GM21360 (cell line): ENCODE measurements around the gene RRP36.
"Not testable (repeated sequence)": the region's sequence is repeated elsewhere in the genome, so short reads cannot be mapped to it uniquely, and the experiment has no call there.

ENCODE experiments used
- ATAC-seq: cut with Tn5 transposase; IDR thresholded peaks from one replicate; pipeline ENCODE4 v1.9.1; 2021; ENCODE audit warnings: mild to moderate bottlenecking, moderate library complexity; ENCODE audit not compliant: unreplicated experiment

RRP36 gene

DNA sequence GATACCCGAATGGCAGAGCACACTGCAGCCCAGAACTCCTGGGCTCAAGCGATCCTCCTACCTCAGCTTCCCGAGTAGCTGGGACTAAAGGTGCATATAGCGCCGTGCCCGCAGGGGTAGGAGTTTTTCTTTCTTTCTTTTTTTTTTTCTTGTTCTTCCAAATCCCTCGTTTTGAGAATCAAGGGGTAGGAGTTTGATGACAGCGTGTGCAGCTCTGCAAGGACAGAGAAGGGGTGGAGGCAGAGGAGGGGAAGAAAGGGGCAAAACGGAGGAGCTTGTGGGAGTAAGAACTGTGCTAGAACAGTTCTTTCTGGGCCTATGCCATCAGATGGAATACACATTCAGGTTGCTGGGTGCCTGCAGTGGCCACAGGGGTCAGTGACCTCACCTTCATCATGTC, 15.3 kb downstream of the RRP36 start:
- no peak for ATAC-seq

DNA sequence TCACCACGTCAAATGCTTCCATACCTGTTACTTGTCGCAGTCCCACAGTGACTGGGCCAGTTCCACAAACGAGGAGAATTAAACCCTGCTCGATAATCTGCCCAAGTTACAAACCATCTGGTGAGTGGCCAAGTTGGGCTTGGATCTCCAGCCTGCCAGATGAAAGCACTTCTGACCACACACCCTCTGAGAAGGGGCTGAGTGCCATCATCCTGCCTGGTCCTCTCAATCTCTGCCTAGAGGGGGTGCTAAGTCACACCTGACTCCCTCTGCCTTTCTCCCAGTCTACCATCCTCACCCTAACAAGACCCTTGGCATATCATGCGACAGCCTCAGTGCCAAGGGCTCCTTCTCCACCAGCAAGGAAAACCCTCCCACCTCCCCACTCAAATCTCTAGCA, 15.8 kb downstream of the RRP36 start:
- no peak for ATAC-seq

DNA sequence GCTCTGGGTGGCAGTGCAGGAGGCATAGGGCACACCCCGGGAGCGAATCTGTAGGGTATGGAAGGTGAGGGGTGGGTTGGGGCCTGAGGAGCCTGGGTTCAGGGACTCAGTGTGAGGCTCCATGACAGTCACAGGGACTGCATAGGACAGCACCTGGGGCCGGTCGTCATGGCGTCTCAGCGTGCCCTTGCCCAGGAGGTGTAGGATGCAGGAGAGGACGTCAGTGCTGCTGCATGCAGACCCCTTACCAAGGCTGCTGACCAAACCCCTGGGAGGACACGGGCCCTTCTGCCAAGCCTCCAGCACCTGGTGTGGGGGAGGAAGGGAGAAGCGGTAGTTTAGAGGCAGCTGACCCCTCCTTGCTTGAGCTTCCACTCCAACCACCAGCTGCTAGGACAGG, 16.3 kb downstream of the RRP36 start:
- ATAC-seq: no peak

DNA sequence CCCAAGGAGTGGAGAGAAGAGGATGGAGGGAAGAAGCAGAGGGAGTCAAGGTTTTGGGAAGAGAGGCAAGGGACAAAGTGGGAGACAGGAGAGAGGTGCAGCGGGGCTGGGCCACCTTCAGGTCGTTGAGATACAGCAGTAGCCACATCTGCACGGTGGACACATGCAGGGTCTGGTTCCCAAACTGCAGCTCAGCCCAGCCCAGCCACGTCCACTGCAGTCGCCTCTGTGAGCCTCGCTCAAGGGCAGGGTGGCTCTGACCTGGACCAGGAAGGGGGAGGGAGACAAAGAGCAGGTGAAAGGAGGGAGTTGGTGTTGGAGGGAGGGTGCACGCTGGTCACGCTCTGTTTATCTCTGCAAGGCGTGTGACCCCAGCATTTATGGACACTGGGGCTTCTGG, 17.3 kb downstream of the RRP36 start:
- ATAC-seq: no peak

DNA sequence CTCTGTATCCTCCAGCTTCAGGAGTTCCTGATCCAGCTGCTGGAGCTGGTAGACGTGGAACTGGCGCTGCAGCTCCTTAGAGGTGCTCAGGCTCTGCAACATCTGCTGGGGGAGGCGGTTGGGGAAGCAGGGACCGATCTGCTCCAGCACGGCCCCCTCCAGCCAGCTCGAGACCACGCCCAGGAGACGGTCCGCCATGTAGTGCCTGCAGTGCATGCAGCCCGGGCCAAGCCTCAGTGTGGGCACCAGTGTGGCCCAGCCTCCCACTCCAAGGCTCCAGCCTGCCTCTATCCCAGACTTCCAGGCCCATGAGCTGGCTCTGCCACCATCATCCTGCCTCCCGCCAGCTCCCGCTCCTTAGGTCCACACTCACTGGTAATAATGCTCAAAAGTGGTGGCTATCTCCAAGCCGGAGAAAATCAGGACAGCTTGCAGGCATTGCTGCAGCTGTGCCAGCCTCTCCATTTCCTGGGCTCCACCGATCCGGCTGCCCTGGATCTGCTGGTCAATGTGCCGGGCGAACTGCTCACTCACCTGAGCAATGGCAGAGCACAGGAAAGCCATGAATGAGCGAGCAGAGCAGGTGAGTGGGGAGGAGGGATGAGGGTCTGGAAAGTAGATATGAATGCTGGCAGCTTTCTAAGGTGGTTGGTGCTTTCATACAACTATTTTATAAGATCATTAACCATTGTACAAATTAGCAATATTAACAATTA, 19.3 kb downstream of the RRP36 start:
- no peak for ATAC-seq

DNA sequence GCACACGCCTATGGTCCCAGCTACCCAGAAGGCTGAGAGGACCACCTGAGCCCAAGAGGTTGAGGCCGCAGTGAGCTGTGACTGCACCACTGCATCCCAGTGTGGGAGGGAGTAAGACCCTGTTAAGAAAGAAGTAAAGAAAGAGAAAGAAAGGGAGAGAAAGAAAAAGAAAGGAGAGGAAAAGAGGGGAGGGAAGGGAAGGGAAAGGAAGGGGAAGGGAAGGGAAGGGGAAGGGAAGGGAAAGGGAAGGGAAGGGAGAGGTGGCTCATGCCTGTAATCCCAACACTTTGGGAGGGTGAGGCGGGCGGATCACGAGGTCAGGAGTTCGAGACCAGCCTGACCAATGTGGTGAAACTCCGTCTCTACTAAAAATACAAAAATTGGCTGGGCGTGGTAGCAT, 20.1 kb downstream of the RRP36 start:
- not testable (repeated sequence) for ATAC-seq

DNA sequence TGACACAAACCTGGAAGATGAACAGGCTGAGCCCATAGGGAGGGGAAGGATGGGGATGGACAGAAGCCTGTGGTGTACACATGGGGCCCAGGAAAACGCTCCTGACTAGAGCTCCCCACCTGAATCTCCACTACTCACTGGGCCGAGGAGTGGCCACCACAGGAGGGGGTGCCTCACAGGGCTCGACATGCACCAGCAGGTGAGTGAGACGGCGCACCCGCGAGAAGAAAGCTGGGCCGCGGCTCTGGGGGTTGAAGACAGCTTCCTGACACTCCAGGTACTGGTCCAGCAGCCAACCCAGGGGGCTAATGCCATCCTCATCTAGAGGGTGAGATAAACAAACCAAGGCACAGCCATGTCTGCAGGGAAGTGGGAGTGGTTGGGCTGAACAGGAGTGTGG, 21.9 kb downstream of the RRP36 start:
- ATAC-seq: no peak

DNA sequence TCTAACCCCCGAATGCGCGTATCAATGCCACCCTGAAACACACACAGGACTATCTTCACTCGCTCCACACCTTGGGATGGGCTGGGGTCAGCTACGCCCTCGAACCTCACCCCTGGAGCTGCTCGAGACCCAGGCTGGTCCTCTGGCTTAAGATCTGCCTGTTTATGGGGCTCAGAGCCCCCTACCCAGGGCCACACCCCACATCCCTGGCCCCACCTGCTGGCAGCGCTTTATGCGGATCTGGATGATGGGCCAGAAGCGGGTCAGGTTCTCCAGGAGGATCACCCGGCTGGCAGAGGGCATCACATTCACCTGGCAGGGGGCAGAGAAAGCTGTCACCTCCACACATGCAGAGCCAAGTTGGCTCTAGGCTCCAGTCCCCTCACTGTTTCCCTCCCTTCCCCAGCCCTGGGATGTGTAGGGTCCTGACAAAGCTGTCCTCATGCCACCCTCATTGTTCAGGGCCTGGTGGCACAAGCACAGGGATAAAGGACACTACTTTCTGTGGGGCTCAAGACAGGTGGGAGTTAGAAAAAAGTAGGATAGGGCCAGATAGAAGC, 24.0 kb downstream of the RRP36 start:
- ATAC-seq: no peak

DNA sequence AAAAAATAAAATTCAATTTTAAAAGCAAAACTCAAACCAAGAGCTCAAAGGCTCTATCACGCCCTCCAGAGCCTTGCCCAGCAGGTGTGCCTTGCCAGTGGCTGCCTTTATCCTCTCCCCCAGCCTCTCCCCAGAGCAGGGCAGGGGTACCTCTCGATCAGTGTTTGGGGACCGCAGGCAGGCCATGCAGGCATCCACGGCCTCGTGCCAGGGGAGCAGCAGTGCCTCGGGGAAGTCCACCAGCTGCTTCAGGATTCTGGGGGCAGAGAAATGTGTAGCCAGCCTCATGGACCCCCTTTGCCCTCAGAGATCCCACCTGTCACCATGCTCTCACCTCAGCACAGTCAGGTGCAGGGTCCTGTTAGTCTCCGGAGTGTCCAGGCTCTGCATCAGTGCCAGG, 26.6 kb downstream of the RRP36 start:
- no peak for ATAC-seq

DNA sequence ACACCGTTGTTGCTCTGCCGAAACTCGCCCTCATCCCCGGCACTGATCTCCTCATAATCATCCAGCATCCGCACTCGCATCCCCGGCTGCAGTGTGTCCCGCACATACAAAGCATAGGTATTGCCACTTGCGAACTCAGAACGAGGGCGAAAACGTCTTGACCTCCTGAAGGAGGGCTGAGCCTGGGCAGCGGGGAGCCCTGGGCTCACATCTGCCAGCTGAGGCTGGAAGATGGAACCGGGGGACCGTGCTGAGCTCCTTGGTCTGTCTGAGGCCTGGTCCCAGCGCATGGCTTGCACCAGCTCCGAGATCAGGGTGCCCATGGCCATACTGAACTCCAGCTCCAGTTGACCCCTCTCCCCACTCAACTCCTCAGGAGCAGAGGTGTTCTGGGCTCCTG, 29.6 kb downstream of the RRP36 start:
- no peak for ATAC-seq

DNA sequence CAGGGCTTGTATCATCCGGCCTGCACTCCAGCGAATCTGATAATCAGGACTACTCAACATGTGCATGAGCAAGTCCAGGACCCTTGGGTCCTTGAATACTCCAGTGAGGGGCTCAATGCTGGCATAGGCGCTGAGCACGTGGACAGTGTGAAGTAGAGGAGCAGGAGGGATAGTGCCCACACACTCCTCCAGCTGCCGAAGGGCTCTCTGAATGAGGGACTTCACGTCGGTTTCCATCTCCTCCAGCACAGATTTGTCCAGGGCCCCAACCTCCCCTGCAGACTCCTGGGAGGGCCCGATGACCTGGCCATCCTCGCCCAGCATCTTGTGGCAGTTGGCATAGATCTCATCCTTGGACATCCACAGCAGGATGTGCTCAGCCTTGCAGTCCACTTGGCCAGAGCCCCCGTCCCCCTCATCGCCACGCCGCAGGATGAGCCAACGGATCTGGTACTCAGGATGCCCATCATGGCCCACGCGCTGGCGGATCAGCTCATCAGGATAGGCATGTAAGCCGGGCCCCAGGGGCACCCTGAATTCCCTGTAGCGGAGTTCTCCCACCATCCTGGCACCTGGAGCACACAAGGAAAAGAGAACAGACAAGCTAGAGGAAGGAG, 30.9 kb downstream of the RRP36 start:
- no peak for ATAC-seq

DNA sequence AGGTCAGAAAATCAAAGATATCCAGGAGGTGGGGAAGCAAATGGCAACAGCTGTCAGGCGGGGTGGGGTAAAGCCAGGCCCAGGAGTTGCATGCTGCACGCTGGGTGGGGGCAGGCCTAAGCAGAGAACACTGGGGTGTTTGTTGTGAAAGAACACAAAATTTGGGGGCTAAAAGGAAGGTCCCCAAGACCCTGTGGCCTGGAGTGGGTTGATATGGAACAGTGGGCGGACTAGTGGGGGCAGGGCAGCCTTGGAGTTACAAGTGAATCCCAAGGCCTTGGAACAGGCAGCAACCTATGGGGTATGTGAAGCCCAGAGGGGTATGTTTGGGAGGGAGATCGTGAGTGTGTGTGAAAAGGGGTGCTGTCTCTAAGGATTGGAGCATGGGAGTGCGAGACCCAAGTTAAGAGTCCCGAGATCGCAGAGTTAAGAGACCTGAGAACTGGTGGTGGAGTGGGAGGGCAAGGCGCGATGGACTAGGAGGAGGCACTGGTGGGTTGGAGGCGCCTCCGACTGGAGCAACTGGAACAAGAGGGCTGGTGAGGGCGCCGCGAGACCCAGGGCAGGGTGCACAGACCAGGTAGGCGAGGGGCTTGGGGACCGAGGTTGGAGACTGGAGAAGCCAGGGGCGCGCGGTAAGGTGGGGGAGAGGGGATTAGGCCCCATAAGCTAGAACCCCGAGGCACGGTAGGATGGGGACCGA, 31.6 kb downstream of the RRP36 start:
- ATAC-seq: peak; percentile 16

DNA sequence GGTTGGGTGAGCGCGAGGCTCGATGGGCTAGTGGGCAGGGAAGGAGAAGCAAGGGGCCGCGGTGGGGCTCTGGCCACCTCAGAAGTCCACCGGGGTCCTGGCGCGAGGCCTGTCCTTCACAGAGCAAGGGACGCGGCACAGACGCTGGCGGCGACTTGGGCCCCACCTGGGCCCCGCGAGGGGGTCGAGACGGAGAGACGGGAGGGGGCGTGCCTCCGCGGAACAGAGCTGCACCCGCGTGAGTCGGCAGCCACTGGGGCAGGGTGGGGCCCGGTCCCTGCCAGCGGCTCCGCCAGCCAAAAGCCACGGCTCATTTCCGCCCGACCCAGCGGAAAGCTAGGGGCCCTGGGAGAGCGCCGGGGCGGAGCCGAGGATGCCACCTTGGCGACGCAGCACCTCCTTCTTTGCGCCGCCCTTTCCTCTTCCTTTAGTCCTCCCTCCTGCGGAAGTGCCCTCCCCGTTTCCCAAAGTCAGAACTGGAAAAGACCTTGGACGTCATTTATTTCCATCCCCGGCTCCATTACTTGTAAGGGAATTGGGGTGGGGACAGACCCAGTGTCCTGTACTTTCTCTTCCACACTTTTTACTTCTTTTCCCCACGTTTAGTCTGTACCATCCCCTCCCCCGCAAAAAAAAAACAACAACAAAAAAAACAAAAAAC, 32.3 kb downstream of the RRP36 start, which contains the start of gene CUL7:
TSS of gene CUL7 (minus strand) at position 307 of the 661 bp plus-strand sequence. CDS start 1,063 bp downstream, outside the sequence.
- peak; percentile 73 for ATAC-seq

DNA sequence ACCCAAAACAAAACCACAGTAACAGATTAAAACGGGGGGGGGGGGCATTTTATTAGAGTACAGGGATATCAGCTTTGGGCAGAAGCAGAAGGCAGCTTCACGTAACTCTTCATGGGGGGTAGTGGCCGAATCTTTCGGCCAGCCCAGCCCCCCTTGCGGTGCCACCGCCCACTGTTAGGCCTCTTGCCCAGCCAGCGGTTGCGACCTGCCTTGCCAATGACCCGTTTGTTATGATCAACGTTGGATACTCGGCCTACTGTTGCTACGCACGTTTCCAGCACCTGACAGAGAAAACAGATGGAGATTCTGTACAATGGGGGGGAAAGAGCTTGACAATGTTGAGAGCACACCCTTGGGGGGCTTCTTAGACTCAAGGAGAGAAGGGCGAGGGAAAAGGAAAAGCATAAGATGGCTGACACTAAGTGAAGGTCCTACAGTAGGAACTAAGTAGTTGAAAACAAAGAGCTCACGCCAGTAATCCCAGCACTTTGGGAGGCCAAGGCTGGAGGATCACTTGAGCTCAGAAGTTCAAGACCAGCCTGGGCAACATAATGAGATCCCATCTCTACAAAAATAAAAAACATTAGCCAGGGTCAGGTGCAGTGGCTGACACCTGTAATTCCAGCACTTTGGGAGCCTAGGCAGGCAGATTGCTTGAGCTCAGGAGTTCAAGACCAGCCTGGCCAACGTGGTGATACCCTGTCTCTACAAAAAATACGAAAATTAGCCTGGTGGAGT, 33.0 kb downstream of the RRP36 start:
- no peak for ATAC-seq

DNA sequence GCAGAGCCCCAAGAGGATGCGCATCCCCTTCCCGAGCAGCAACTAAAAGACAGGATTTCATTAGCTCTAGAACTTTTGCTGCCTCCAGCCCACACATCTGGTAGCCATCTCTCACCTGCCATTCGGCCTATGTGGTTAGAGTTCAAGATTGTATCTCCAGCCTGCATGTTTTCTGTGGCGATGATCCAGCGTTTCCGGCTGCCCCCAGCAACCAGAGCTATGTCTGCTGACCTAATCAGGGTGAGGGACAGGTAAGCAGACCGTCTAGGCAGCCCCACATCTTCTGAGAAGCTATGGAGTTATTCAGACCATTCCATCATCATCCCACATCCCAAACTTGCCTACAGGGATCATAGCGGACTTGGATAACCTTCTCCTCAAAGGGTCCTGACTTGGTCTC, 34.5 kb downstream of the RRP36 start:
- no peak for ATAC-seq

DNA sequence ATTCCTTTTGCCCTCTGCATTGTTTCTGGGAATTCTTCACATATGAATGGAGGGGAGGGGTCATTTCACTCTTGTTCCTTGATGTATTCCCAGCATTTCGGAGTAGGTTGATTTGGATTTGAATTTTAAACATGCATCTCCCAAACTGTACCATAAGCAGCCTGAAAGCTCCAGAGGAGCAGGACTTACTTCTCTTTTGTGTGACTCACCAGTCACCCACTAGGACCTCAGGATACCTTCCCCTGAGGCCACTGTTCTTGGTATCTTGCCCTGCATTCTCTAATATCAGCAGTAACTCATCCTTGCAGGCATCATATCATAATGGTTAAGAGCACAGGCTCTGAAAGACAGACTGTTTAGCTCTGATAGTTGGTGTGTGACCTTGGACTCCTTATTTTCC, 37.1 kb downstream of the RRP36 start:
- ATAC-seq: no peak

DNA sequence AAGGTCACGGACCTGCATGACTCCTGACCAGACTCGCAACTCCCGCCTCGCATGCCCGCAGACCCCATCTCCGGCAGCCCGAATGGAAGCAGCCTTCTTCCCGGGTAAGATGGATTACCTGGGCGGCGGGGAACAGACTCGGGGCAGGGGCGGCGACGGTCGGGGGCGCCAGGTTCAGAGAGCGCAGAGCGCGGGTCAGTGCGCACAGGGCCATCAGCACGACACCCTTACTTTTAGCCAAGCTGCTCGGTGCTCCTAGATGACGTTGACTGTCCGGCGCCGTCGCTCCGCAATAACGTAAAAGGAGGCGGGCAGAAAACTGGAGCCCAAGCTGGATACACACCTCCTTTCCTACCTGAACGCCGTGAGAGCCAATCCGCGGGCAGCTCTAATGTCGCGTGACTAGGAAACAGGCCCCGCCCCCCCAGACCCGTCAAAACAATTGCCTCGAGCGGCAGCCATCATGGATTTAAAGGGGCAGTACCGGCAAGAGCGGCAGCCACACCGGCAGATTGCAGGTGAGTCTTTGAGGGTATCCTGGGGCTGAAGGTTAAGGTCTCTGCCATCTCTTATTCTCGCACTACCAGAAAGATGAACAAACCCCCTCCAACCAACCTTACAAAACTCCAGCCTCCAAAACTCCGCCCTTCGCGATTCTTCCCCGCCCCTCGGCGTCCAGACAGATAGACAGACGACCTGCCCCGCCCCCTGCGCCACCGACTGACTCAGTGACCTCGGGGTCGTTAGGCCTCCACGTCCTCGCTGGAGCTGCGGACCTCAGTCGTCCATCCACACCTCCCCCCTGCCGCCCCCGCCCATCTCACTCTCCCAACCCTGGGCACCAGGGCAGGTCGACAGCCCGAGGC, 38.0 kb downstream of the RRP36 start, which contains the start of the genes KLC4 and MRPL2:
TSS of gene KLC4 (plus strand) at position 464 of the 866 bp plus-strand sequence. CDS start 1,705 bp downstream, outside the sequence.
TSS of gene MRPL2 (minus strand) at position 267 of the 866 bp plus-strand sequence. CDS start at position 214, 53 bp downstream.
- peak; percentile 89 for ATAC-seq

DNA sequence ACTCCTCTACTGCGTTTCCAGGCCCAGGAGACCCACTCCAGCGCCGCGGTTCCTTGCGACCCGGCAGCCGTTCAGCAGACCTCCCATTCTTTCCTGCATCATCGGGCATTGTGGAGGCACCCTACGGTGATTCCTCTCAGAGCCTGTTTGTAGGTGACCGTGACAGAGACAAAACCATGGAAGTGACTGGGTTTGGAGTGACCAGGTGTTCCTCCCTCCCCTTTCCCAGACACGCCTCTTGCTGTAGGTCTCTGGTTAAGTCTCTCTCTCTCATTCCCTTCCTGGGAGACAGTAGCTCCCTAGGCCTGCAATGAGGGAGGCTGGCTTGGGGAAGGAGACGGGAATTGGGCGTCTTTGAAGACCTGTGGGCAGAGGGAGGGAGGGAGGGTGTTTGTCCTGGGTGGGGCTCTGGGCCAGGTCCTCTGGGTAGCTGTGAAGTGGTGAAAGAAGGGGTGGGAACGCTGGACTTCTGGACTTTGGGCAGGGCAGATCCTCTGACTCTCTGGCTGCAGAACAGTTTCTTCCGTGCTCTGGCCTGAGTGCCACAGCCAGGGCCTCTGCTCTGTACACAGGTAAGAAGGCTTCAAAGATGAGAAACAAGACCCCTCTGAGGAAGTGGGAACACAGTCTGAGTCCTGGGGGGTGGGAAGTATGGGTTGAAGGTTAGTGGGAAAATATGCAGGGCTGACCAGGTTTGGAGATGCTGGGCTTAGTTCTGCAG, 38.8 kb downstream of the RRP36 start:
- no peak for ATAC-seq
